ENCODE results near the gene RASAL1. TPM values are rescaled to one million over a fixed set of nuclear protein-coding genes. Genes with fewer than 3 reads are reported as not detected.

The RASAL1 gene
- total RNA-seq, 1 donor from 2014 or later = 1.4 TPM

- Histone ChIP-seq H3K36me3 (no peaks in the 10 kb centered on the region), H3K27ac (no peak overlapping the region), H3K27me3 (peaks cover 58% of the 10 kb centered on the region), H3K79me2 (ENCODE audit: low read depth) (no peaks in the 10 kb centered on the region), H2AFZ (replicated peaks) (no peak overlapping the region), H3K4me1 (peaks cover 8% of the 10 kb centered on the region), H3K4me2 (no peak overlapping the region), H3K4me3 (no peak overlapping the region), H3F3A (ENCODE audit: low read depth) (no peaks in the 10 kb centered on the region), H3K9ac (no peak overlapping the region), H4K20me1 (ENCODE audit: low read depth) (peaks cover 47% of the 10 kb centered on the region), H3K9me3 (ENCODE audit: low read depth) (no peaks in the 10 kb centered on the region)
- DNase-seq (ENCODE audit: low spot score) = no peak
- TF ChIP-seq EZH2phosphoT487 (IDR thresholded peaks at IDR 0.05) (no peak), EZH2 (IDR thresholded peaks at IDR 0.05) (no peak), CTCF (IDR thresholded peaks at IDR 0.05) (no peak)
- Mint-ChIP-seq H3K4me3 (no peak overlapping the region), H3K9me3 (no peaks in the 10 kb centered on the region), H3K36me3 (no peaks in the 10 kb centered on the region), H3K4me1 (peaks cover 24% of the 10 kb centered on the region), H3K27ac (no peak overlapping the region), H3K27me3 (ENCODE audit: insufficient read depth, low read depth) (peaks cover 46% of the 10 kb centered on the region)
Observed at GRCh38 chr12:113075137-113075683, 60.4 kb downstream of the RASAL1 start.

- Mint-ChIP-seq H3K9me3 (no peaks in the 10 kb centered on the region), H3K27ac (no peak overlapping the region), H3K4me3 (no peak overlapping the region), H3K36me3 (no peaks in the 10 kb centered on the region), H3K4me1 (peaks cover 27% of the 10 kb centered on the region), H3K27me3 (ENCODE audit: insufficient read depth, low read depth) (peaks cover 34% of the 10 kb centered on the region)
- Histone ChIP-seq H4K20me1 (ENCODE audit: low read depth) (peaks cover 47% of the 10 kb centered on the region), H3K36me3 (no peaks in the 10 kb centered on the region), H3K9me3 (ENCODE audit: low read depth) (no peaks in the 10 kb centered on the region), H3K4me3 (no peak overlapping the region), H2AFZ (replicated peaks) (no peak overlapping the region), H3K27ac (no peak overlapping the region), H3K27me3 (peaks cover 44% of the 10 kb centered on the region), H3K4me2 (no peak overlapping the region), H3K4me1 (peaks cover 8% of the 10 kb centered on the region), H3K79me2 (ENCODE audit: low read depth) (no peaks in the 10 kb centered on the region), H3F3A (ENCODE audit: low read depth) (no peaks in the 10 kb centered on the region), H3K9ac (no peak overlapping the region)
- DNase-seq (ENCODE audit: low spot score) = no peak
- TF ChIP-seq EZH2phosphoT487 (IDR thresholded peaks at IDR 0.05) = no peak
- TF ChIP-seq CTCF (IDR thresholded peaks at IDR 0.05) = no peak
- no peak for TF ChIP-seq EZH2 (IDR thresholded peaks at IDR 0.05)
Observed at GRCh38 chr12:113073586-113073985, 62.0 kb downstream of the RASAL1 start.

- DNase-seq (ENCODE audit: low spot score) = no peak
- peaks cover 43% of the 10 kb centered on the region for H4K20me1 ChIP-seq (ENCODE audit: low read depth)
- no peaks in the 10 kb centered on the region for H3K9me3 ChIP-seq (ENCODE audit: low read depth)
- no peaks in the 10 kb centered on the region for H3K36me3 ChIP-seq
- H3K9me3 Mint-ChIP-seq = no peaks in the 10 kb centered on the region
- H3F3A ChIP-seq (ENCODE audit: low read depth) = no peaks in the 10 kb centered on the region
- no peak overlapping the region for H3K4me3 Mint-ChIP-seq
- TF ChIP-seq EZH2phosphoT487 (IDR thresholded peaks at IDR 0.05) = no peak
- no peak for TF ChIP-seq CTCF (IDR thresholded peaks at IDR 0.05)
- H3K4me3 ChIP-seq = no peak overlapping the region
- peaks cover 8% of the 10 kb centered on the region for H3K4me1 ChIP-seq
- H3K9ac ChIP-seq = no peak overlapping the region
- no peaks in the 10 kb centered on the region for H3K79me2 ChIP-seq (ENCODE audit: low read depth)
- H3K4me1 Mint-ChIP-seq = peaks cover 24% of the 10 kb centered on the region
- peak overlapping the region; percentile 22 for H3K27ac Mint-ChIP-seq
- H3K36me3 Mint-ChIP-seq = no peaks in the 10 kb centered on the region
- H3K27me3 ChIP-seq = peaks cover 29% of the 10 kb centered on the region
- peaks cover 24% of the 10 kb centered on the region for H3K27me3 Mint-ChIP-seq (ENCODE audit: insufficient read depth, low read depth)
- no peak overlapping the region for H3K4me2 ChIP-seq
- H2AFZ ChIP-seq (replicated peaks) = no peak overlapping the region
- H3K27ac ChIP-seq = no peak overlapping the region
Observed at GRCh38 chr12:113072136-113072535, 63.4 kb downstream of the RASAL1 start.
